Ishikawa (cell line): Measurements from ENCODE around the gene CCDC50.

Experiments used
- CEBPB ChIP-seq: IDR thresholded peaks from 2 replicates; pipeline ENCODE4 v1.6.1; 2012
- EGR1 ChIP-seq: IDR thresholded peaks from 2 replicates; pipeline ENCODE4 v1.6.1; 2012
- EP300 ChIP-seq: IDR thresholded peaks from 2 replicates; pipeline ENCODE4 v1.6.1; 2012; ENCODE audit warnings: borderline replicate concordance
- RAD21 ChIP-seq: IDR thresholded peaks from 2 replicates; pipeline ENCODE4 v1.6.1; 2012; ENCODE audit warnings: low read depth
- TAF1 ChIP-seq: IDR thresholded peaks from 2 replicates; pipeline ENCODE4 v1.6.1; 2012; ENCODE audit warnings: low read depth, mild to moderate bottlenecking
- TCF12 ChIP-seq: IDR thresholded peaks from 2 replicates; pipeline ENCODE4 v1.6.1; 2012; ENCODE audit warnings: low read depth
- TEAD4 ChIP-seq: IDR thresholded peaks from 2 replicates; pipeline ENCODE4 v1.6.1; 2012
- TF ChIP-seq, protein P1 (sequence below): IDR thresholded peaks from 2 replicates; pipeline ENCODE4 v1.6.1; 2012

DNA sequence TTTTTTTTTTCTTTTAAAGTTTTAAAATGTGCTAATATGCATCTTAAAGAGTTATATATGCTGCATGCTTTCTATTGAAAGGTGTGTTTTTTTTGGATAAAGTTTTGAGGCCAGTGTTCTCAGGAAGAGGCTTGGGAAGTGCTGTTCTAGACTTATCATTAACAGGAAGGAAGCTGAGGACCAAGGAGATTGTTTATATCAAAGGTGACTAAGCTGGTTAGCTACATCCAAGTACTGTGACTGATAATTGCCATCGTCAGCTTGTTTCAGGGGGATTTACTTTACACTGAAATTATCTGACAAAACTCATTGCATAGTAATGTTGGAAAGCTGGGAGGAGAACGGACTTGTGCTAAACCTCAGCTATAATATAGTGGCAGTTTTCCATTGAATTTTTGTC, 37.5 kb downstream of the CCDC50 start:
- TF ChIP-seq EP300, result no peak
- TF ChIP-seq CEBPB, result no peak
- no peak for TF ChIP-seq RAD21
- no peak for TF ChIP-seq TEAD4
- no peak for TF ChIP-seq EGR1
- no peak for TF ChIP-seq TAF1
- TF ChIP-seq, protein P1, sequence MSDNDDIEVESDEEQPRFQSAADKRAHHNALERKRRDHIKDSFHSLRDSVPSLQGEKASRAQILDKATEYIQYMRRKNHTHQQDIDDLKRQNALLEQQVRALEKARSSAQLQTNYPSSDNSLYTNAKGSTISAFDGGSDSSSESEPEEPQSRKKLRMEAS, result no peak
- TF ChIP-seq TCF12, result no peak
